DOHH2 (cell line): ENCODE results near the gene GMPR2.

Experiments
- CTCF ChIP-seq: fragments of 200-600 bp; sonication (generic); IDR thresholded peaks from one replicate; pipeline ENCODE4 v1.5.1; 2014; ENCODE audit warnings: antibody characterized with exemption, mild to moderate bottlenecking, low read depth, low read length; ENCODE audit not compliant: poor library complexity, severe bottlenecking
- EZH2phosphoT487 ChIP-seq: fragments of 200-600 bp; sonication (generic); IDR thresholded peaks from 2 replicates; pipeline ENCODE4 v1.6.1; 2017; ENCODE audit warnings: borderline replicate concordance, mild to moderate bottlenecking, antibody characterized with exemption, low read length, moderate library complexity, mixed read lengths

GRCh38 chr14:24280797-24281460 lies 48.2 kb downstream of the GMPR2 start:
- TF ChIP-seq CTCF (no peak), EZH2phosphoT487 (no peak)
